Upper lobe of left lung (tissue), 4 donors: ENCODE measurements around the gene SUFU.

Experiments
- CTCF ChIP-seq, 6 experiments: fragments of 450-650 bp in 4 of 6; fragments of 200-600 bp in 2 of 6; sonication (generic) in 2 of 6; IDR thresholded peaks; one replicate each; pipeline ENCODE4 v1.5.1; 2016 to 2019; ENCODE audit warnings: antibody characterized with exemption in 6 of 6
- POLR2A ChIP-seq, 4 donors: fragments of 450-650 bp; IDR thresholded peaks; one replicate each; pipeline ENCODE4 v1.5.1; 2016 to 2017; ENCODE audit warnings: antibody characterized with exemption in 4 of 4, mild to moderate bottlenecking in 2 of 4
- POLR2AphosphoS5 ChIP-seq, 2 donors: sonication (generic); formaldehyde crosslinking; IDR thresholded peaks; one replicate each; pipeline ENCODE4 v1.5.1; 2017; ENCODE audit warnings: antibody characterized with exemption in 2 of 2

- TF ChIP-seq CTCF (IDR thresholded peaks at IDR 0.05) (no peak), POLR2A (IDR thresholded peaks at IDR 0.05) (no peak), POLR2AphosphoS5 (IDR thresholded peaks at IDR 0.05) (no peak)
Measured at GRCh38 chr10:102545265-102545871, 41.6 kb downstream of the SUFU start.
